ENCODE data around the gene MAP4.
A peak's percentile ranks its signal among the peaks of the same experiment; 100 is the strongest.
"Not testable (repeated sequence)": the region's sequence is repeated elsewhere in the genome, so short reads cannot be mapped to it uniquely, and the experiment has no call there.

The MAP4 gene

GRCh38 chr3:48015431-48016180 lies 610 bp downstream of the MAP4 start:
- no peak for DNase-seq (ENCODE audit: low read depth)

DNA sequence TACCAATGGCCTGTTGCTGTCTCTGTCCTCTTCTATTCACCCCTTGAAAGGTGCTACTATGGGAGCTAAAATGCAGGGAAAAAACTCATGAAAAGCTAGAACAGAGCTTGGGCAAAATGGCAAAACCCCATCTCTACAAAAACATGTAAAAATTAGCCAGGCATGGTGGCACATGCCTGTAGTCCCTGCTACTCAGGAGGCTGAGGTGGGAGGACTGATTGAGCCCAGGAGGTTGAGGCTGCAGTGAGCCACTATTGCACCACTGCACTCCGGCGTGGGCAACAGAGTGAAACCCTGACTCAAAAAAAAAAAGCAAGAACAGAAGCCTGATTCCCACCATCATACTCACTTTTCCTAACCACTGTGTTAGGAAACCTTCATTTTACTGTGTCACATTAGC lies 1.9 kb downstream of the MAP4 start:
- DNase-seq (ENCODE audit: low read depth) = no peak

DNA sequence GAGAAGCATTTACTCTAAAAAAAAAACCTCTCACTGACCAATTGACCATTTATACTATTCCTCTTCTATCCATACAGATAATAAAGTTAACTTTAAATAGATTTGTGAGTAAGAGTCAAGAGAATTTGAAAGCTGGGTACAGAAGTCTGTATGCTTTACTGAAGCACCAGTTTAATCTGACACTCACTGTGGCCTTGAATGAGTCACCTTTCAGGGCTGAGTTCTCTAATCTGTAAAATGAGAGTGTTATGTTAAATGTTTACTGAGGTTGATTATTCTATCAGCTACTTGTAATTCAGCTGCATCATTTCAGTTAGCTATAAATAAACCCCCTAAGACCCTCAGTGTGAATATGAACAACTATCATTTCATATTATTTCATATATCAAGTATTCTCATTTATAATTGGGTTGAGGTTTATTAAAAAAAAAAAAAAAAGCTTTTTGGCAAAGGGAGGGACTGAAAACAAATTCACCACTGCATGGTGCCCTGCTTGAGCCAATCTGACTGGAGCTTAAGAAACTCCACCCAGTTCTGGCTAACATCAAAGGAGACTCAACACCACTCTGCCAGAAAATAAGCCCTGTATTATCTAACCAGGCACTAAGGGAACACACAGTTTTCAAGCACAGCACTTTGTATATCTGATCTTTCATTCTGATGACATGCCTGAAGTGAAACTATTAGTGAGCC lies 2.8 kb downstream of the MAP4 start:
- DNase-seq (ENCODE audit: low read depth) = no peak

DNA sequence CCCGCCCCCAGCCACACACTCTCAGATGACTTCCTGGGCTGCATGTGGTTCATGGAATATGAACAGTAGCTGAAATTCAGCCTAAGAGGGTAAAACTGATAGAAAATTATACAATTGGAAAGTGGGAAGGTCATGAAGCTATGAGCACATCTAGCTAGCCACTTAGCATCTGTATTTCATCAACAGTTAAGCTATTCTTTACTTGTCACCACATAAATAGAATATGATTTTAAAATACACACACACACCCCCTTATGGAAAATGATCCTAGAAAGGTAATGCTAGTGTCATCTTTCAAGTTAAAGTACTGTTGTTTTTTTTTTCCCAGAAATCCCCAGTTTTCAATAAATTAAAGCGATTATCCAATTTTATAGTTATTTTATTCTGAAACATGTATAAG lies 3.6 kb downstream of the MAP4 start:
- no peak for DNase-seq (ENCODE audit: low read depth)

DNA sequence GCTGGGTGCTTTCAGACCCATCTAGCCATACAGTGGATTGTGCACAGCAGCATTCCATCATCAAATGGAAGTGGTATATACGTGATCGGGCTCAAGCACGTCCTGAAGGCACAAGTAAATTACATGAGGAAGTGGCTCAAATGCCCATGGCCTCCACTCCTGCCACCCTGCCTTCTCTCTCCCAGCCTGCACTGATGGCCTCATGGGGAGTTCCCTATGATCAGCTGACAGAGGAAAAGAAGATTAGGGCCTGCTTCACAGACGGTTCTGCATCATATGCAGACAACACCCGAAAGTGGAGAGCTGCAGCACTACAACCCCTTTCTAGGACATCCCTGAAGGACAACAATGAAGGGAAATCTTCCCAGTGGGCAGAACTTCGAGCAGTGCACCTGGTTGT lies 8.2 kb downstream of the MAP4 start:
- not testable (repeated sequence) for DNase-seq (ENCODE audit: low read depth)

GRCh38 chr3:48007361-48007760 lies 8.9 kb downstream of the MAP4 start:
- not testable (repeated sequence) for DNase-seq (ENCODE audit: low read depth)

- not testable (repeated sequence) for DNase-seq (ENCODE audit: low read depth)
These were observed 9.4 kb downstream of the MAP4 start for GRCh38 chr3:48006794-48007193.

DNA sequence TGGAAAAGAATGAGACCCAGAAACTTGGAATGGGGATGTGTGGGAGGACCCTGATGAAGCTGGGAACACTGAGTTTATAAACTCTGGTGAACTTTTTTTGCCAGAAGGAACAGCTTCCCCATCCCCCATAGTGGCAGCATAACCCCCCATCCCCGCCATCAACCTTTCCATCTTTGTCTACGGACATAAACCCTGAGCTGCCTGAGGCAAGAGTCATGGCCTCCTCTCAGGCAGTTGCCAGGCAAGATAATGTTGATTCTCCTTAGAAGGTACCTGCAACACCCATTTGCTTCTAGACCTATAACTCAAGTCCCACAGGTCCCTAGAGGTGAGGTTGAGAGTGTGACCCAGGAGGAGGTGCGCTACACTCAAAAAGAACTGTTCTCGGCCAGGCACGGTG lies 11.5 kb downstream of the MAP4 start:
- no peak for DNase-seq (ENCODE audit: low read depth)

GRCh38 chr3:48002787-48003186 lies 13.4 kb downstream of the MAP4 start:
- DNase-seq (ENCODE audit: low read depth) = no peak

DNA sequence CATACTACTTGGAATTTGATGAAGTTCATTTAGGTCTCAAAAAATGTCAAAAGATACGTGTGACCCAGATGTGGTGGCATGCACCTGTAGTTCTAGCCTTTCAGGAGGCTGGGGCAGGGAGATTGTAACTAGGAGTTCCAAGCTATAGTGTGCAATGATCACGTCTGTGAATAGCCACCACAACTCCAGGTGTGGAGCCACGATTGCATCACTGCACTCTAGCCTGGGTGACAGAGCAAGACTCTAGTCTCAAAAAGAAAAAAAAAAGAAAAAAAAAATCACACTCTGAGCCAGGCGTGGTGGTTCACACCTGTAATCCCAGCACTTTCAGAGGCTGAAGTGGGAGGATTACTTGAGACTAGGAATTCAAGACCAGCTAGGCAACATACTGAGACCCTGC lies 14.2 kb downstream of the MAP4 start:
- DNase-seq (ENCODE audit: low read depth) = no peak

- DNase-seq (ENCODE audit: low read depth) = no peak
These were observed 16.0 kb downstream of the MAP4 start for GRCh38 chr3:48000212-48000611.

- DNase-seq (ENCODE audit: low read depth) = no peak
These were observed 19.8 kb downstream of the MAP4 start for GRCh38 chr3:47996440-47996839.

GRCh38 chr3:47994180-47994579 lies 22.0 kb downstream of the MAP4 start:
- no peak for DNase-seq (ENCODE audit: low read depth)

- DNase-seq (ENCODE audit: low read depth) = no peak
These were observed 24.9 kb downstream of the MAP4 start for GRCh38 chr3:47991341-47991740.

- DNase-seq (ENCODE audit: low read depth) = peak; percentile 55
These were observed 26.2 kb downstream of the MAP4 start for GRCh38 chr3:47989981-47990440.

GRCh38 chr3:47985381-47985780 lies 30.8 kb downstream of the MAP4 start:
- no peak for DNase-seq (ENCODE audit: low read depth)

GRCh38 chr3:47984075-47984728 lies 32.0 kb downstream of the MAP4 start:
- DNase-seq (ENCODE audit: low read depth) = no peak

GRCh38 chr3:47980795-47981194 lies 35.4 kb downstream of the MAP4 start:
- DNase-seq (ENCODE audit: low read depth) = no peak

DNA sequence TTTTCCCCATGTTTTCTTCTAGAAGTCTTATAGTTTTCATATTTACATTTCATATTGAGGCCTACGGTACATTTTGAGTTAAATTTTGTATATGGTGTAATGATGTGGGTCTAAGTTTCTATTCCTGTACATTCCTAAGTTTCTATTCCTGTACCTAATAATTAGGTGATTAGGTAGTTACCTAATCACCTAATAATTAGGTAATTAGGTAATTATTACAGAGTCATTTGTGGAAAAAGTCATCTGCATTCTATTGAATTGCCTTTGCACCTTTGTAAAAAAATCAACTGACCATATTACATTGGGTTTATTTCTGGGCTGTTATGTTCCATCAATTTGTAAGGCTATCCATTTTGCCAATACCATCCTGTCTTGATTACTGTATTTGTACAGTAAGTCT lies 37.1 kb downstream of the MAP4 start:
- DNase-seq (ENCODE audit: low read depth) = no peak

DNA sequence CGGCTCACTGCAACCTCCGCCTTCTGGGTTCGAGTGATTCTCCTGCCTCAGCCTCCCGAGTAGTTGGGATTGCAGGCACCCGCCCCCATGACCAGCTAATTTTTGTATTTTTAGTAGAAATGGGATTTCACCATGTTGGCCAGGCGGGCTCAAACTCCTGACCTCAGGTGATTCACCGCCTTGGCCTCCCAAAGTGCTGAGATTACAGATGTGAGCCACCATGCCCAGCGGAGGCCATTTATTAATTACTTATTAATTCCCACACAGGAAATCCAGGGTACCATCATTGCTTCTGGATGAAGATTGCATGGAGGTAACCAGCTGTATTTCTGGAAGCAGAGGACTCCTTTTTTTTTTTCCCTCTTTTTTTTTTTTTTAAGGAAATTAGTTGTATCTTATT lies 37.8 kb downstream of the MAP4 start:
- no peak for DNase-seq (ENCODE audit: low read depth)

- no peak for DNase-seq (ENCODE audit: low read depth)
These were observed 40.0 kb downstream of the MAP4 start for GRCh38 chr3:47976135-47976732.

DNA sequence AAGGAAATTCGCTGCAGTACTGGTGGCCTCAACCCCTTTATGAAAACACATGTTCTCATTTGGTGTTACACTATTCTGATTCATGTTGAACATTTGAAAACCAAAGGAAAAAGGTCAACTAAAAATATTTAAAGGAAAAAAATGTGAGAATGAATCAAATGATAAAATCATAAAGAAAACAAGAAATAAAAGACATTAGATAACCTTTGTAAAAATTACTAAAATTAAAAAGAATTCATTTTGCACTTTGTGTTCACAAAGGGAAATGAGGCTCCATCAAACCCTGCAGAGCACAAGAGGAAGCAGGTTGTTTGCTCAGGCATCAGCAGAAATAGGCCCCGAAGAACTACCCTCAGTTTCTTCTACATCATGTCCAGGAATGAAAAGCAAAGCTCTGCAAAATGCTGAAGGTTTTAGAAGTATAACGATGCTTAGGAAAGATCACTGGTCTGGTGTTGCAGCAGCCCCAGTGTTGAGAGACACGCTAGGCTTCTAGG lies 41.2 kb downstream of the MAP4 start:
- DNase-seq (ENCODE audit: low read depth) = no peak

GRCh38 chr3:47971081-47971480 lies 45.1 kb downstream of the MAP4 start:
- no peak for DNase-seq (ENCODE audit: low read depth)
